Activated CD8-positive, alpha-beta memory T cell treated with anti-CD3 and anti-CD28 coated beads for 36 hours (primary cell): Measurements from ENCODE around the gene CDH15. TPM values are rescaled to one million over a fixed set of nuclear protein-coding genes. Genes with fewer than 3 reads are reported as not detected.

Source experiments
- CTCF ChIA-PET: fragments of 350-600 bp; sonication (Branson Sonifier 250); formaldehyde crosslinking; loops from one replicate; lab custom pipeline; 2021; ENCODE audit warnings: antibody characterized with exemption; lab: Charles Lee
- POLR2A ChIA-PET: fragments of 350-600 bp; sonication (Branson Sonifier 250); formaldehyde crosslinking; loops from one replicate; lab custom pipeline; 2021; ENCODE audit warnings: antibody characterized with exemption; lab: Charles Lee
- total RNA-seq, 2 experiments: library from RNA; stranded (reverse); gene quantifications; one replicate each; pipeline ENCODE4 v1.2.3, GENCODE V29; 2021

Gene CDH15, protein sequence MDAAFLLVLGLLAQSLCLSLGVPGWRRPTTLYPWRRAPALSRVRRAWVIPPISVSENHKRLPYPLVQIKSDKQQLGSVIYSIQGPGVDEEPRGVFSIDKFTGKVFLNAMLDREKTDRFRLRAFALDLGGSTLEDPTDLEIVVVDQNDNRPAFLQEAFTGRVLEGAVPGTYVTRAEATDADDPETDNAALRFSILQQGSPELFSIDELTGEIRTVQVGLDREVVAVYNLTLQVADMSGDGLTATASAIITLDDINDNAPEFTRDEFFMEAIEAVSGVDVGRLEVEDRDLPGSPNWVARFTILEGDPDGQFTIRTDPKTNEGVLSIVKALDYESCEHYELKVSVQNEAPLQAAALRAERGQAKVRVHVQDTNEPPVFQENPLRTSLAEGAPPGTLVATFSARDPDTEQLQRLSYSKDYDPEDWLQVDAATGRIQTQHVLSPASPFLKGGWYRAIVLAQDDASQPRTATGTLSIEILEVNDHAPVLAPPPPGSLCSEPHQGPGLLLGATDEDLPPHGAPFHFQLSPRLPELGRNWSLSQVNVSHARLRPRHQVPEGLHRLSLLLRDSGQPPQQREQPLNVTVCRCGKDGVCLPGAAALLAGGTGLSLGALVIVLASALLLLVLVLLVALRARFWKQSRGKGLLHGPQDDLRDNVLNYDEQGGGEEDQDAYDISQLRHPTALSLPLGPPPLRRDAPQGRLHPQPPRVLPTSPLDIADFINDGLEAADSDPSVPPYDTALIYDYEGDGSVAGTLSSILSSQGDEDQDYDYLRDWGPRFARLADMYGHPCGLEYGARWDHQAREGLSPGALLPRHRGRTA
- total RNA-seq, result not detected

DNA sequence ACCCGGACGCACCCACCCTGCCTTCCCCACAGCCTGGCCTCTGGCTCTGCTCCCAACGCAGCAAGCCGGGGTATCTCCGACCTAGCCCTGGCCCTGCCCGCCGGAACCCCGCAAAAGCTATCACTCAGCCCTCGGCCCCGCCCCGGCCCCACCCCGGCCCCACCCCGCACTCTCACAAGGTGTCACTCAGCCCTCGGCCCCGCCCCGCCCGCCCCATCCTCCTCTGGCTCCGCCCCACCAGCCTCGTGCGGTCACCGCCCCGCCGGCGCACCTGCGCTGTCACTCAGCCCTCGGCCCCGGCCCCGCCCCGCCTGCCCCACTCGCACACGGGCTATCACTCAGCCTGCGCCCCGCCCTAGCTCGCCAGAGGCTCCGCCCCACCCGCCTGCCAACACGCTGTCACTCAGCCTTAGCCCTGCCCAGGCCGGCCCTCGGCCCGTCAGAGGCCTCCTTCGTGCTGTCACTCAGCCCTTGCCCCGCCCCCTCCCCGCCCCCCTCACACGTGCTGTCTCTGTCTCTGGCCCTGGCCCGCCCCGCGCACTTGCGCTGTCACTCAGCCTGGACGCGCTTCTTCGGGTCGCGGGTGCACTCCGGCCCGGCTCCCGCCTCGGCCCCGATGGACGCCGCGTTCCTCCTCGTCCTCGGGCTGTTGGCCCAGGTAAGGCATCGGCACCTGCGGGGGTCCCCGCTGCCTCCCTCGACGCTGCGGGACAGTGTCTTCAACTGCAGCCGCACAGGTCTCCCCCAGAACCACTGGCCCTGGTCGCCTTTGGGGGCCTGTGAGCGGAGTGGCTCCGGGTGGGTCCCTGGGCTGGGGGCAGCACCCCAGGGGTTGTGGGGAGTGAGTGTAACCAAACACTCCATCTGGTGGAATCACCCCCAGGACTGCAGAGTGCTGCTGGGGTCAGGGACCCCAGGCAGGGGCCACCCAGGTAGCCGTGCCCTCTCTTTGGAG lies at the start of gene CDH15:
CDH15 (plus strand) TSS at position 533 of the 955 bp plus-strand sequence; CDS start at position 617, 84 bp downstream.
- POLR2A ChIA-PET, result interaction anchor here (0.7 kb wide), 1 partner anchor 514 kb away, joined by 3 read pairs; no protein-coding TSS in a partner anchor
- CTCF ChIA-PET, result interaction anchor here (1.0 to 1.2 kb wide), 2 partner anchors 21 to 45 kb away, joined by 3 to 4 read pairs; no protein-coding TSS in a partner anchor

DNA sequence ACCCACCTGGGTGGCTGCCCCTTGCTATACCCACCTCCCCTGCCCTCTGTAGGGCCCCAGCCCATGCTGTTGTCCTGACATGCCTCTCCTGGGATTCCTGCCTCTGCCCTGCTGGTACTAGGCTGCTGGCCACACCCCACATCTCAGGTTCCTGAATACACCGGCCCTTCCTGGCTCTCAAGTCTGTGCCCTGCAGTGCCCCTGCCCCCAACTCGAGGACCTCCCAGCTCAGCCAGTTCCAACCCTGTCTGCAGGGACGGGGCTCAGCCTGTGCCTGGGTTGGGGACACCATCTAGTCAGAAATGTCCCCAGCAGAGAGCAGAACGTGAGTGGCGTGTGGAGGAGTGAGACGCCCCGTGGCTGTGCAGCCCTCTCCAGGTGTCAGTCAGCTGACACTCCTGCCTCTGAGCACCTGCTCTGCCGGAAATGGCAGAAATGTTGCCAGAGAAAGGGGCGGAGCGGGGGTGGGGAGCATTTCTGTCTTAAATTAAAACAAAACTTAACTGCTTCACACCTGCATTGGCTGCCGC lies 49.2 kb upstream of the CDH15 start:
- POLR2A ChIA-PET, result no interaction called here

DNA sequence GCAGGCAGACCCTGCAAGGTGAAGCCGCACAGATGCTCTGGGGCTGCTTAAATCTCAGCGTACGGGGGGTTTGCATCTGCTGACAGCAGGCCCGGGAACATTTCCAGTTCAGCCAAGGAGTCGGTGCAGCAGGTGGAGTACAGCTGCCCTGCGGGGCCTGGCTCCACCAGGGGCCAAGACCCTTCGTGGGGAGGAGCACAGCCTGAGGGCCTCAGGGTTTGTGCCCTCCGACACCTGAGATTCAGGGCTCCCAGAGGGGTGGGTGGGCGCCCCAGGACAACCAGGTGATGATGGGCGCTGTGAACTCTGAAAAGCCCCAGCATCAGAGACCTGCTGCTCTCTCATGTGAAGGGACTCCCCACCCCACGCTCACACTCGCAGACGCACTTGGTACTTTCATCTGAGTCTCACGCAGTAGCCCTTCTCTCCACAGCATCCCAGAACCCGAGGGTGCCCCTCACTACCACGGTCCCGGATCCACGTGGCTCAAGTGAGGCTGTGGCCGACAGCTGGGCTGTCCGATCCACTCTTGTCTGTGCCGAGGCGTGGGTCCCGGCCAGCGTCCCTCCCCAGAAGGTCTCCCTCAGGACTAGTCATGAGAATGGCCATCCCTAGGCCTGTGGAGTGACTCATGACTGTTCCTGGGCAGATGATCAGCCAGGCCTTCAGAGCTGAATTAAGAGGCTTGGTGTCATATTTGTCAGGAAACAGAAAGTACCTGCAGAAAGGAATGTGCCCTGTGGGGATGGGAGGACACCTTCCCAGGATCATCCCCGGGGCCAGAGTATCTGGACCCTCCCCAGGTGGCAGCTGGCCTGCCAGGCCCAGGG lies 48.3 kb upstream of the CDH15 start:
- CTCF ChIA-PET, result no interaction called here
- POLR2A ChIA-PET, result no interaction called here

More for the DNA sequence above, 49.2 kb upstream of the CDH15 start:
- CTCF ChIA-PET, result no interaction called here

DNA sequence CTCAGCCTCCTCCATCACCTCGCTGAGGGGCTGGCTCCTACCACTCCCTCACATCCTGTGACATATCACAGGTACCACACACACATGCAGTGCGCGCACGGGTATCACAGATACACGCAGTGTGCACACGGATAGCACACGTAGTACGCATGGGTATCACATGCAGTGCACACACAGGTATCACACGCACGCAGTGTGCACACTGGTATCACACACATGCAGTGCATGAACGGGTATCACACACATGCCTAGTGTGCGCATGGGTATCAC lies 47.8 kb upstream of the CDH15 start:
- ChIA-PET CTCF (no interaction called here), POLR2A (no interaction called here)

DNA sequence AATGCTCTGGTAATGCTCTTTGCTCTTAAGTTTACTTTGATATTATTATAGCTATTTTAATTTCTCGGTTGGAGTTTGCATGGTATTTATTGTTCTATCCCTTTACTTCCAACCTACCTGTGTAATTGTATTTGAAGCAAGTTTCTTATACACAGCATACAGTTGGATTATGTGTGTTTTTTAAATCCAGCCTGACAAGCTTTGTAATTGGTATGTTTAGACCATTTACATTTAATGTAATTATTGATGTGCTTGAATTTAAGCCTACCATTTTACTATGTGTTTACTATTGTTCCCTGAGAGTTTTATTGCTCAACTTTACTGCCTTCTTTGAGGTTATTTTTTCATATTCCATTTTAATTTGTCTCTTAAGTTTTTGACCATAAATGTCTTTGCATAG lies 42.2 kb upstream of the CDH15 start:
- POLR2A ChIA-PET, result no interaction called here
- CTCF ChIA-PET, result no interaction called here

DNA sequence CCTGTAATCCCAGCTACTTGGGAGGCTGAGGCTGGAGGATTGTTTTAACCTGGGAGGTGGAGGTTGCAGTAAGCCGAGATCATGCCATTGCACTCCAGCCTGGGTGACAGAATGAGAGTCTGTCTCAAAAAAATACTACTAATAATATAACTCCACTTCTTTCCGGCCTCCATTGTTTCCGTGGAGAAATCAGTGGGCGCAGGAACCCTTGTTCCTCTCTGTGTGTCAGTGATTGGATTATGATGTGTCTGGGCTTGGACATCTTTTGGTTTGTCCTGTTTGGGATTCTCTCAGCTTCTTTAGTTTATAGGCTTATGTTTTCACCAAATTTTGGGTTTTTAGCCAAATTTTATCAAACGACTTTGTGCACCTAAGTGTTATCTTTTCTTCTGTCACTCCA lies 41.1 kb upstream of the CDH15 start:
- ChIA-PET CTCF (no interaction called here), POLR2A (no interaction called here)

DNA sequence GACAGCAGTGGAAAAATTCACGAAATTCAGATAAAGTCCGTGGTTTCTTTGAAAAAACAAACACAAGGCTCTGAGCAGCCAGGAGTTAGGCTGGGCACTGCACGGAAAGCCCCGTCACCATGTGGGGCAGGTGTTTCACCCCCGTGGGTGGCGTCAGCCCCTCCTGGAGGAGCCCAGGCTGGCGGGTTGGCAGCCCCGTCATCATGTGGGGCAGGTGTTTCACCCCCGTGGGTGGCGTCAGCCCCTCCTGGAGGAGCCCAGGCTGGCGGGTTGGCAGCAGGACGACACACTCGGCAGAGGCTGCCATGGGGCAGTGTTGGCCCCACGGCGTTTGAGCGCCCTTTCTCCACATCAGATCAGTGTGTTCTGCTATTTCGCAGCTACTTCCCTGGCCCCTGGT lies 39.8 kb upstream of the CDH15 start:
- ChIA-PET POLR2A (no interaction called here), CTCF (no interaction called here)

- ChIA-PET POLR2A (no interaction called here), CTCF (no interaction called here)
These were observed 39.1 kb upstream of the CDH15 start for GRCh38 chr16:89132194-89133005.

DNA sequence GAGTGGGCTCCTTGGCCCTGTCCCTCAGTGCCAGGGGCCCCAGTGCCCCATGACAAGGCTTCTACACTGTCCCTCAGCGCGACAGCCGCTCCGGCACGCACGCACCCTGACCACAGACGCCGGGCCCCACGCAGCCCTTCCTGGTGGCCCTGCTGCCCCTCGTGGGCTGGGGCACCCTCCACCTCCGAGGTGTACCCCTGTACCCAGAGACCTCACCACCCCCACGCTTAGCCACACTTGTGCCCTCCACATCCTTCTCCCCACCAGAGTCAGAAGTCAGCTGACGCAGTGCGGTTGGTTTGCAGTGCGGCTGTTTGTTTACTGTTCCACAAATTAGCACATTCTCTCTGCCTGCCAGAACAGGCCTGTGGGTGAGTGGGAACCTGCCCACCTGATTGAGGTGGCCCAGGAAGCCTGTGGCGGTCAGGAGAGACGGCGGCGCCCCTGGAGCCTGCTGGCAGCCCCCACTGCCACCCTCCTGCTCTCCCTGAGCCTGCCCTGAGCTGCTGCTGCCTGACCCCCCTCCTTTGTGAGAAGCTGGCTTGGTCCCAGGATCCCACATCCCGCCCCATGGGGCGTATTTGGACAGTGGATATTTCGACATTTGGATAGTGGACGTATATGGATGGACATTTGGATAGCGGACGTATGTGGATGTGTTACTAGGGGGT lies 38.0 kb upstream of the CDH15 start:
- ChIA-PET POLR2A (no interaction called here), CTCF (no interaction called here)

DNA sequence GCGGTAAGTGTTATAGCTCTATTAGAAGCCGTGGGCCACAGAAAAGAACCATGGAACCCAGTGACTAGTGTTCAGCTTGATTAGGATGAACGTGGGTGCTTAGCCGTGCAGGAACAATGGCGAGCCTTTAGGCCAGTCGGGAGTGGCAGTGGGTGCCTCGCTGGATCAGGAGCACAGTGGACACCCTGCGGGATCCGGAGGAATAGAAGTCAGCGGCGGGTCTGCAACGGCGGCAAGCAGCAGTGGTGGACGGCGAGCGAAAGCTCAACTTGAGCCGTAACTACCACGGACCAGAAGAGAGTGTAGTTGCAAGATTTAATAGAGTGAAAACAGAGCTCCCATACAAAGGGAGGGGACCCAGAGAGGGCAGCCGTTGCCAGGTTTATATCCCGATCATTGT lies 37.3 kb upstream of the CDH15 start:
- POLR2A ChIA-PET, result no interaction called here
- CTCF ChIA-PET, result no interaction called here

- CTCF ChIA-PET, result no interaction called here
- POLR2A ChIA-PET, result no interaction called here
These were observed 36.4 kb upstream of the CDH15 start for GRCh38 chr16:89135166-89135565.

- CTCF ChIA-PET, result no interaction called here
- POLR2A ChIA-PET, result no interaction called here
These were observed 35.4 kb upstream of the CDH15 start for GRCh38 chr16:89135971-89136765.

DNA sequence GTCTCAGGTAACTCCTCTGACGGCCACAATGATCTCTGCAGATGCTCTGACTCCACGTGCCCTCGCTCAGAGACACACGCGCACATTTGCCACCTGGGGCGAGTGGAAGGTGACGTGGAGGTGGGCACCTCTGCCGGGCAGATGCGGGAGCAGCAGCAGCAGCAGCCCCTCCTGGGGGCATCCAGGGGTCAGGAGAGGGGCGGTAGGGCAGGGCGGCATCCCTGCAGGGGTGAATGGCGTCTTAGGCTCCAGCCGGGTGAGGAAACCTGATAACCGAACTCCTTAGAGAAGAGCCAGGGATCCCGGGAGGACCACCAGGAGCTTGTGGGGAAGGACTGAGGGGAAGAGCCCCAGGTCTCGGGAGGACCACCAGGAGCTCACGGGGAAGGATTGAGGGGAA lies 34.6 kb upstream of the CDH15 start:
- ChIA-PET POLR2A (no interaction called here), CTCF (no interaction called here)

GRCh38 chr16:89137666-89138512 lies 33.7 kb upstream of the CDH15 start:
- CTCF ChIA-PET, result no interaction called here
- POLR2A ChIA-PET, result no interaction called here

GRCh38 chr16:89138513-89138795 lies 33.1 kb upstream of the CDH15 start:
- CTCF ChIA-PET, result no interaction called here
- POLR2A ChIA-PET, result no interaction called here
